OCI-LY7 (cell line): ENCODE data around the gene HSPA12A. TPM values are rescaled to one million over a fixed set of nuclear protein-coding genes. Genes with fewer than 3 reads are reported as not detected.

Experiments used
- BruUV-seq: library from RNA; stranded (reverse); fragments of 400-500 nt; replicated peaks from 2 replicates; lab custom pipeline; 2021; lab: Mats Ljungman, UMichigan
- CTCF ChIA-PET: fragments of 300-600 bp; sonication (Branson Sonifier 250); formaldehyde crosslinking; loops from one replicate; lab custom pipeline; 2022; ENCODE audit warnings: antibody characterized with exemption; ENCODE audit not compliant: unreplicated experiment; lab: Charles Lee
- POLR2A ChIA-PET: fragments of 300-600 bp; sonication (Branson Sonifier 250); formaldehyde crosslinking; loops from one replicate; lab custom pipeline; 2022; ENCODE audit warnings: antibody characterized with exemption; lab: Charles Lee
- DNase-seq: peaks from one replicate; pipeline ENCODE4 v3.0.0-alpha.2; 2015; ENCODE audit warnings: low spot score
- H2AFZ ChIP-seq: fragments of 200-600 bp; sonication (generic), shearing (Covaris generic); 2 replicates; pipeline ENCODE4 v1.6.1; 2014; ENCODE audit warnings: mild to moderate bottlenecking, antibody characterized with exemption, low read length, moderate library complexity
- H3K27ac ChIP-seq: fragments of 200-600 bp; sonication (generic); 2 replicates; pipeline ENCODE4 v1.5.1; 2014; ENCODE audit warnings: mixed run types, low read depth, mild to moderate bottlenecking, moderate library complexity, low read length, inconsistent platforms; ENCODE audit not compliant: poor library complexity, severe bottlenecking
- H3K36me3 ChIP-seq: fragments of 200-600 bp; sonication (generic); 2 replicates; pipeline ENCODE4 v1.6.1; 2014; ENCODE audit warnings: mild to moderate bottlenecking, antibody characterized with exemption, low read length, moderate library complexity, mixed read lengths; ENCODE audit not compliant: insufficient read depth
- H3K4me1 ChIP-seq: fragments of 200-600 bp; sonication (generic); 2 replicates; pipeline ENCODE4 v1.5.1; 2014; ENCODE audit warnings: mild to moderate bottlenecking, low read length; ENCODE audit not compliant: insufficient read depth, poor library complexity, severe bottlenecking
- H3K4me2 ChIP-seq: fragments of 200-600 bp; sonication (generic); 2 replicates; pipeline ENCODE4 v1.6.1; 2014; ENCODE audit warnings: mild to moderate bottlenecking, low read length
- H3K4me3 ChIP-seq: fragments of 200-600 bp; sonication (generic); 2 replicates; pipeline ENCODE4 v1.5.1; 2014; ENCODE audit warnings: mild to moderate bottlenecking, low read depth, low read length; ENCODE audit not compliant: poor library complexity, severe bottlenecking
- H3K79me2 ChIP-seq: fragments of 200-600 bp; sonication (generic); 2 replicates; pipeline ENCODE4 v1.6.1; 2016; ENCODE audit warnings: low read depth, mild to moderate bottlenecking, low read length, moderate library complexity, mixed read lengths; ENCODE audit not compliant: insufficient read depth
- H3K9me2 ChIP-seq: fragments of 200-600 bp; sonication (generic); 2 replicates; pipeline ENCODE4 v1.6.1; 2016; ENCODE audit warnings: mild to moderate bottlenecking, low read length, mixed read lengths; ENCODE audit not compliant: insufficient read depth
- H3K9me3 ChIP-seq: fragments of 200-600 bp; sonication (generic); 2 replicates; pipeline ENCODE4 v1.6.1; 2014; ENCODE audit warnings: mild to moderate bottlenecking, mixed run types, low read length, mixed read lengths
- H4K20me1 ChIP-seq: fragments of 200-600 bp; sonication (generic); 2 replicates; pipeline ENCODE4 v1.6.1; 2014; ENCODE audit warnings: mild to moderate bottlenecking, antibody characterized with exemption, low read length, moderate library complexity, mixed read lengths; ENCODE audit not compliant: insufficient read depth
- EZH2phosphoT487 ChIP-seq: fragments of 200-600 bp; sonication (generic); IDR thresholded peaks from 2 replicates; pipeline ENCODE4 v1.6.1; 2018; ENCODE audit warnings: low read depth, borderline replicate concordance, mild to moderate bottlenecking, mixed run types, antibody characterized with exemption, low read length, moderate library complexity, mixed read lengths
- intact Hi-C: fragments of 100-400 bp; cut with micrococcal nuclease; formaldehyde crosslinking; loops from one replicate; pipeline ENCODE4 v1.10.0; 2022; ENCODE audit not compliant: unreplicated experiment
- total RNA-seq, 2 experiments: library from RNA; depleted of rRNA in 1 of 2; stranded (reverse); fragments of >200 nt in 1 of 2; shearing (Covaris generic) in 1 of 2; gene quantifications; 2 replicates each; pipeline ENCODE4 v1.2.3, GENCODE V29; 2014 to 2022
- TF ChIP-seq, protein P1 (sequence below): fragments of 200-600 bp; sonication (generic); conservative IDR thresholded peaks from 2 replicates; pipeline ENCODE4 v1.5.1; 2014; ENCODE audit warnings: mild to moderate bottlenecking, antibody characterized with exemption, low read length, moderate library complexity, mixed read lengths

Gene HSPA12A
- total RNA-seq, 2 experiments from 2014 or later, result 3.7 TPM; not detected in 1

DNA sequence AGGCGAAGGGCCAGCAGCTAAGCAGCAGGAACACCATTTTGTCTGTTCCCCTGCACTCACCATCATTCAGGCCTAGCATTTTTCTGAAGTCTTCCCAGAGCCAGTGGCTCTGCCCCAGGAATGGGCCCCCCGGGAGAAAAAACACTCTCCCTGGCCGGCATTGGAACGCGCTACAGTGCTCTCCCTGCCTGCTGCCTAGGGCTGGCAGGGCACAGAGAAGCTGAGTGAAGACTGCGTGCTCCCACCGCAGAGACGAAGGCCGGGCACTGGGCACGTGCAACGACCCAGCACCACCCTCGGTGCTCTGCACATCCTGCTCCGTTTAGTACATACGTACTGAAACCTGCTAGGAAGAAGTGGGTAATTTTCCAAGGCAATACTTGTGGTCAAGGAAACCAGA is 34.4 kb downstream of the HSPA12A start:
- Histone ChIP-seq H3K27ac (no peak overlapping the region), H2AFZ (no peak overlapping the region), H3K9me3 (no peaks in the 10 kb centered on the region), H3K36me3 (no peaks in the 10 kb centered on the region), H3K4me1 (no peaks in the 10 kb centered on the region), H4K20me1 (no peaks in the 10 kb centered on the region), H3K9me2 (no peaks in the 10 kb centered on the region), H3K79me2 (no peaks in the 10 kb centered on the region), H3K4me3 (no peak overlapping the region), H3K4me2 (no peak overlapping the region)
- intact Hi-C loops, result no loop called here
- DNase-seq, result no peak
- ChIA-PET POLR2A (no interaction called here), CTCF (no interaction called here)
- no TSS peak for BruUV-seq
- TF ChIP-seq, protein P1, sequence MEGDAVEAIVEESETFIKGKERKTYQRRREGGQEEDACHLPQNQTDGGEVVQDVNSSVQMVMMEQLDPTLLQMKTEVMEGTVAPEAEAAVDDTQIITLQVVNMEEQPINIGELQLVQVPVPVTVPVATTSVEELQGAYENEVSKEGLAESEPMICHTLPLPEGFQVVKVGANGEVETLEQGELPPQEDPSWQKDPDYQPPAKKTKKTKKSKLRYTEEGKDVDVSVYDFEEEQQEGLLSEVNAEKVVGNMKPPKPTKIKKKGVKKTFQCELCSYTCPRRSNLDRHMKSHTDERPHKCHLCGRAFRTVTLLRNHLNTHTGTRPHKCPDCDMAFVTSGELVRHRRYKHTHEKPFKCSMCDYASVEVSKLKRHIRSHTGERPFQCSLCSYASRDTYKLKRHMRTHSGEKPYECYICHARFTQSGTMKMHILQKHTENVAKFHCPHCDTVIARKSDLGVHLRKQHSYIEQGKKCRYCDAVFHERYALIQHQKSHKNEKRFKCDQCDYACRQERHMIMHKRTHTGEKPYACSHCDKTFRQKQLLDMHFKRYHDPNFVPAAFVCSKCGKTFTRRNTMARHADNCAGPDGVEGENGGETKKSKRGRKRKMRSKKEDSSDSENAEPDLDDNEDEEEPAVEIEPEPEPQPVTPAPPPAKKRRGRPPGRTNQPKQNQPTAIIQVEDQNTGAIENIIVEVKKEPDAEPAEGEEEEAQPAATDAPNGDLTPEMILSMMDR, result no peak
- TF ChIP-seq EZH2phosphoT487, result no peak

DNA sequence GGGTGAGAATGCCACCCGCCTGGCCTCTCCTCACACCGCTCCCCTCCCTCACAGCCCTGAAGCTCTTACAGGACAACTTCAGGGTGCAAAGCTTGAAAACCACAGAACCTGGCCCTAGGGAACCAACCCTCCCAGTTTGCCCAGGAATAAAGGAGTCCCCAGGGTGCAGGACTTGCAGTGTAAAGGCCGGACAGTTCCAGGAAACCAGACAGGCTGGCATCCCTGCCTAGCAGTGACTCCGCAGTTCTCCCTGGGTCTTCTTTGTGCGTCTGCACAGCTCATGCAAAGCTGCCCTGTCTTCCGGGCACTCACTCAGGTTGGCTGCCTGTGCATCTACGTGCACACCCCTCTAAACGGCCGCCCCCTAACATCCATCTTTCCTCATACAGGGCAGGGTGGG is 36.1 kb downstream of the HSPA12A start:
- TF ChIP-seq, protein P1, result no peak
- no peak for TF ChIP-seq EZH2phosphoT487
- ChIA-PET CTCF (no interaction called here), POLR2A (no interaction called here)
- no peak for DNase-seq
- H3K9me2 ChIP-seq, result no peaks in the 10 kb centered on the region
- H2AFZ ChIP-seq, result no peak overlapping the region
- no peaks in the 10 kb centered on the region for H3K36me3 ChIP-seq
- no peaks in the 10 kb centered on the region for H3K79me2 ChIP-seq
- no peak overlapping the region for H3K4me3 ChIP-seq
- no TSS peak for BruUV-seq
- H4K20me1 ChIP-seq, result no peaks in the 10 kb centered on the region
- H3K9me3 ChIP-seq, result no peaks in the 10 kb centered on the region
- no peak overlapping the region for H3K4me2 ChIP-seq
- intact Hi-C loops, result no loop called here
- no peaks in the 10 kb centered on the region for H3K4me1 ChIP-seq
- no peak overlapping the region for H3K27ac ChIP-seq

DNA sequence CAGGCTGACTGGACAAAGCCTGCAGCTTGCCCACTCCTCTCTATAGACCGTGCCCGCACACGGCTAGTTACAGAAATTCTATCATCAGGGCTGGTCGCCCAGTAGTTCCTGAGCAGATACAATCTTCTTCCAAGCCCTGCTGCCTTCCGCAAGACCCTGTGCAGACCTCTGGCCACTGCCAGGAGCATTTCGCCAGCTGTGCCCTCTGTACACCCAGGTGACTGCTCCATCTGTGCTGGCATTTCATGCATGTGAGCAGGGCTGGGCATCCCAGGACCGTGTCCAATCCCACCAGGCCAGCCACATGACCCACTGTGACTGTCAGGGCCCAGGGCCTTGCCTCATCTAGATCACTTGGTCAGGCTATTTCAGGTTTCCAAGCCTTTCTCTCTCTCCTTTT is 36.9 kb downstream of the HSPA12A start:
- no peak overlapping the region for H2AFZ ChIP-seq
- H3K4me2 ChIP-seq, result no peak overlapping the region
- no peak for TF ChIP-seq EZH2phosphoT487
- TF ChIP-seq, protein P1, result no peak
- ChIA-PET POLR2A (no interaction called here), CTCF (no interaction called here)
- H4K20me1 ChIP-seq, result no peaks in the 10 kb centered on the region
- H3K9me2 ChIP-seq, result no peaks in the 10 kb centered on the region
- no peaks in the 10 kb centered on the region for H3K79me2 ChIP-seq
- no peak overlapping the region for H3K4me3 ChIP-seq
- no peaks in the 10 kb centered on the region for H3K9me3 ChIP-seq
- BruUV-seq, result no TSS peak
- H3K36me3 ChIP-seq, result no peaks in the 10 kb centered on the region
- no peak overlapping the region for H3K27ac ChIP-seq
- no peak for DNase-seq
- intact Hi-C loops, result no loop called here
- no peaks in the 10 kb centered on the region for H3K4me1 ChIP-seq
